HCT116 (cell line): ENCODE data around the gene CCDC69. TPM values are rescaled to one million over a fixed set of nuclear protein-coding genes. Genes with fewer than 3 reads are reported as not detected.
"Not testable (repeated sequence)": the region's sequence is repeated elsewhere in the genome, so short reads cannot be mapped to it uniquely, and the experiment has no call there.

Experiments used
- ATAC-seq: fragments of 200-7000 bp; cut with Tn5 transposase; 2 replicates; pipeline ENCODE4 v1.9.1; 2020; ENCODE audit warnings: mild to moderate bottlenecking, moderate library complexity
- BruUV-seq: library from RNA; stranded (reverse); fragments of 400-500 nt; replicated peaks from 2 replicates; lab custom pipeline; 2021; lab: Mats Ljungman, UMichigan
- CTCF ChIA-PET: fragments of 300-600 bp; sonication (Branson Sonifier 250); formaldehyde crosslinking; loops from one replicate; lab custom pipeline; 2021; ENCODE audit warnings: antibody characterized with exemption; lab: Charles Lee
- POLR2A ChIA-PET: fragments of 300-600, 350-600 bp; sonication (Branson Sonifier 250); formaldehyde crosslinking; loops from one replicate; lab custom pipeline; 2021; ENCODE audit warnings: antibody characterized with exemption; lab: Charles Lee
- RAD21 ChIA-PET, 2 experiments: fragments of 300-600 bp; sonication (Branson Sonifier 250); formaldehyde crosslinking; loops; one replicate each; lab custom pipeline; 2023; ENCODE audit warnings: low total read pairs in 2 of 2; ENCODE audit not compliant: uncharacterized antibody in 2 of 2, unreplicated experiment in 2 of 2, low non-redundant PET in 1 of 2; lab: Charles Lee
- DNase-seq: peaks from one replicate; pipeline ENCODE4 v3.0.0-alpha.2; 2010; ENCODE audit warnings: low read depth, low spot score
- H2AFZ ChIP-seq: fragments of 200-600 bp; shearing (Covaris generic), sonication (generic); 2 replicates; pipeline ENCODE4 v1.6.1; 2017; ENCODE audit warnings: low read depth, mixed run types, mixed read lengths, antibody characterized with exemption, low read length; ENCODE audit not compliant: poor library complexity, severe bottlenecking
- H3K27ac ChIP-seq: 2 replicates; pipeline ENCODE4 v1.5.1; 2012; ENCODE audit warnings: low read depth, low read length
- H3K27me3 ChIP-seq: fragments of 200-600 bp; sonication (generic); 2 replicates; pipeline ENCODE4 v1.6.1; 2016; ENCODE audit warnings: mixed run types, low read length, mixed read lengths; ENCODE audit not compliant: insufficient read depth
- H3K36me3 ChIP-seq, 2 experiments: fragments of 200-500 bp in 1 of 2; fragments of 200-600 bp in 1 of 2; sonication (Bioruptor generic) in 1 of 2; sonication (generic) in 1 of 2; 2 replicates each; pipeline versions ENCODE4 v1.5.1 to v1.6.1; 2014 to 2016; ENCODE audit warnings: low read length in 2 of 2, inconsistent platforms in 1 of 2, mixed read lengths in 1 of 2, mixed run types in 1 of 2; ENCODE audit not compliant: insufficient read depth in 2 of 2, control insufficient read depth in 1 of 2
- H3K4me1 ChIP-seq, 2 experiments: fragments of 200-600 bp in 1 of 2; sonication (generic) in 1 of 2; 2 replicates each; pipeline versions ENCODE4 v1.5.1 to v1.6.1; 2012 to 2017; ENCODE audit warnings: low read length in 2 of 2, inconsistent platforms in 1 of 2, mild to moderate bottlenecking in 1 of 2, mixed read lengths in 1 of 2, mixed run types in 1 of 2, moderate library complexity in 1 of 2; ENCODE audit not compliant: insufficient read depth in 2 of 2, control insufficient read depth in 1 of 2
- H3K4me2 ChIP-seq: fragments of 200-600 bp; sonication (generic); 2 replicates; pipeline ENCODE4 v1.6.1; 2017; ENCODE audit warnings: mixed run types, low read length, mixed read lengths
- H3K4me3 ChIP-seq, 2 experiments: fragments of 200-600 bp in 1 of 2; sonication (generic) in 1 of 2; replicated peaks in 1 of 2; 2 replicates each; pipeline ENCODE4 v1.5.1; 2011 to 2016; ENCODE audit warnings: low read length in 2 of 2, control low read depth in 1 of 2, low read depth in 1 of 2, mild to moderate bottlenecking in 1 of 2, mixed read lengths in 1 of 2, mixed run types in 1 of 2
- H3K79me2 ChIP-seq: fragments of 200-600 bp; sonication (generic); 2 replicates; pipeline ENCODE4 v1.6.1; 2017; ENCODE audit warnings: mild to moderate bottlenecking, mixed run types, low read length, moderate library complexity, mixed read lengths; ENCODE audit not compliant: insufficient read depth
- H3K9ac ChIP-seq: fragments of 200-600 bp; sonication (generic); 2 replicates; pipeline ENCODE4 v1.6.1; 2016; ENCODE audit warnings: low read length, mixed read lengths
- H3K9me2 ChIP-seq: fragments of 200-600 bp; sonication (generic), shearing (Covaris generic); 2 replicates; pipeline ENCODE4 v1.6.1; 2017; ENCODE audit warnings: mixed run types, mild to moderate bottlenecking, moderate library complexity; ENCODE audit not compliant: insufficient read depth
- H3K9me3 ChIP-seq, 2 experiments: fragments of 200-500 bp in 1 of 2; fragments of 200-600 bp in 1 of 2; sonication (Bioruptor generic) in 1 of 2; sonication (generic) in 1 of 2; 2 replicates each; pipeline ENCODE4 v1.6.1; 2014 to 2017; ENCODE audit warnings: low read length in 2 of 2, mixed read lengths in 2 of 2, inconsistent platforms in 1 of 2, low read depth in 1 of 2, mild to moderate bottlenecking in 1 of 2, mixed run types in 1 of 2, moderate library complexity in 1 of 2; ENCODE audit not compliant: control insufficient read depth in 1 of 2, insufficient read depth in 1 of 2
- H4K20me1 ChIP-seq: fragments of 200-600 bp; sonication (generic), shearing (Covaris generic); 2 replicates; pipeline ENCODE4 v1.6.1; 2017; ENCODE audit warnings: mixed run types, mild to moderate bottlenecking, moderate library complexity; ENCODE audit not compliant: insufficient read depth
- CBX3 ChIP-seq: IDR thresholded peaks from 2 replicates; pipeline ENCODE4 v1.6.1; 2012; ENCODE audit warnings: low read depth
- ELF1 ChIP-seq: IDR thresholded peaks from 2 replicates; pipeline ENCODE4 v1.6.1; 2012; ENCODE audit warnings: low read depth, borderline replicate concordance
- EZH2 ChIP-seq: fragments of 200-600 bp; sonication (generic); IDR thresholded peaks from 2 replicates; pipeline ENCODE4 v1.6.1; 2017; ENCODE audit warnings: antibody characterized with exemption, mixed run types
- FOSL1 ChIP-seq: IDR thresholded peaks from 2 replicates; pipeline ENCODE4 v1.6.1; 2012; ENCODE audit warnings: low read depth
- JUND ChIP-seq: IDR thresholded peaks from 2 replicates; pipeline ENCODE4 v1.6.1; 2012
- MAX ChIP-seq: IDR thresholded peaks from 2 replicates; pipeline ENCODE4 v1.6.1; 2012
- REST ChIP-seq: IDR thresholded peaks from 2 replicates; pipeline ENCODE4 v1.6.1; 2012; ENCODE audit warnings: low read depth
- SP1 ChIP-seq: IDR thresholded peaks from 2 replicates; pipeline ENCODE4 v1.6.1; 2012; ENCODE audit warnings: low read depth
- YY1 ChIP-seq: IDR thresholded peaks from 2 replicates; pipeline ENCODE4 v1.6.1; 2011; ENCODE audit warnings: low read length, low read depth, moderate library complexity, mild to moderate bottlenecking; ENCODE audit not compliant: insufficient replicate concordance; ENCODE audit errors: extremely low read depth
- ZNF274 ChIP-seq: fragments of 200-500 bp; sonication (Bioruptor generic); IDR thresholded peaks from 2 replicates; pipeline ENCODE4 v1.6.1; 2014; ENCODE audit warnings: mild to moderate bottlenecking, low read depth, low read length, inconsistent platforms
- intact Hi-C: fragments of 100-400 bp; cut with micrococcal nuclease; formaldehyde crosslinking; loops from 2 replicates; pipeline ENCODE4 v1.10.0; 2022
- total RNA-seq: library from RNA; stranded (reverse); gene quantifications from one replicate; pipeline ENCODE4 v1.2.1, GENCODE V29; 2021; ENCODE audit not compliant: unreplicated experiment

The CCDC69 gene
- total RNA-seq, 1 experiment from 2014 or later = 4.3 TPM

- no peak overlapping the region for H3K27ac ChIP-seq
- H3K4me2 ChIP-seq = no peak overlapping the region
- H3K79me2 ChIP-seq = no peaks in the 10 kb centered on the region
- POLR2A ChIA-PET = no interaction called here
- H3K27me3 ChIP-seq = no peaks in the 10 kb centered on the region
- no peak for TF ChIP-seq MAX
- H3K4me1 ChIP-seq = no peaks in the 10 kb centered on the region
- ATAC-seq = no peak
- no peaks in the 10 kb centered on the region for H3K9me2 ChIP-seq
- H3K9me3 ChIP-seq = no peaks in the 10 kb centered on the region
- H2AFZ ChIP-seq = no peak overlapping the region
- H4K20me1 ChIP-seq = no peaks in the 10 kb centered on the region
- no peak overlapping the region for H3K9ac ChIP-seq
- no TSS peak for BruUV-seq
- no peak overlapping the region for H3K4me3 ChIP-seq
- intact Hi-C loops = no loop called here
- RAD21 ChIA-PET = no interaction called here
- DNase-seq = no peak
- no peaks in the 10 kb centered on the region for H3K36me3 ChIP-seq
- CTCF ChIA-PET = no interaction called here
Measured at GRCh38 chr5:151178777-151179488, 45.0 kb downstream of the CCDC69 start.

GRCh38 chr5:151178372-151178771 is 45.5 kb downstream of the CCDC69 start:
- Histone ChIP-seq H3K79me2 (no peaks in the 10 kb centered on the region), H3K4me2 (no peak overlapping the region), H3K9ac (no peak overlapping the region), H3K36me3 (no peaks in the 10 kb centered on the region), H2AFZ (no peak overlapping the region), H3K27me3 (no peaks in the 10 kb centered on the region), H4K20me1 (no peaks in the 10 kb centered on the region), H3K4me3 (no peak overlapping the region), H3K27ac (no peak overlapping the region), H3K9me3 (no peaks in the 10 kb centered on the region), H3K9me2 (no peaks in the 10 kb centered on the region)
- ChIA-PET POLR2A (no interaction called here), RAD21 (no interaction called here)
- intact Hi-C loops = no loop called here
- DNase-seq (no peak), ATAC-seq (no peak)
- no TSS peak for BruUV-seq
- TF ChIP-seq JUND (no peak), SP1 (no peak), CBX3 (no peak), ZNF274 (no peak), ELF1 (no peak), REST (no peak), YY1 (no peak), EZH2 (no peak), FOSL1 (no peak)
- TF ChIP-seq, all 23 proteins: peak for 0
- CTCF ChIA-PET = no interaction called here
- H3K4me1 ChIP-seq = no peaks in the 10 kb centered on the region

- H4K20me1 ChIP-seq, DNase-seq, BruUV-seq, H3K4me1 ChIP-seq, H3K79me2 ChIP-seq, CTCF ChIA-PET, H3K27me3 ChIP-seq, H3K27ac ChIP-seq, RAD21 ChIA-PET, H3K9me2 ChIP-seq, H3K4me3 ChIP-seq, H3K4me2 ChIP-seq, H3K9me3 ChIP-seq, intact Hi-C loops, H2AFZ ChIP-seq, POLR2A ChIA-PET, H3K9ac ChIP-seq, ATAC-seq, H3K36me3 ChIP-seq: not testable (repeated sequence)
Measured at GRCh38 chr5:151176268-151176667, 47.6 kb downstream of the CCDC69 start.
